Measurements from ENCODE around the gene CPNE5.

DNA sequence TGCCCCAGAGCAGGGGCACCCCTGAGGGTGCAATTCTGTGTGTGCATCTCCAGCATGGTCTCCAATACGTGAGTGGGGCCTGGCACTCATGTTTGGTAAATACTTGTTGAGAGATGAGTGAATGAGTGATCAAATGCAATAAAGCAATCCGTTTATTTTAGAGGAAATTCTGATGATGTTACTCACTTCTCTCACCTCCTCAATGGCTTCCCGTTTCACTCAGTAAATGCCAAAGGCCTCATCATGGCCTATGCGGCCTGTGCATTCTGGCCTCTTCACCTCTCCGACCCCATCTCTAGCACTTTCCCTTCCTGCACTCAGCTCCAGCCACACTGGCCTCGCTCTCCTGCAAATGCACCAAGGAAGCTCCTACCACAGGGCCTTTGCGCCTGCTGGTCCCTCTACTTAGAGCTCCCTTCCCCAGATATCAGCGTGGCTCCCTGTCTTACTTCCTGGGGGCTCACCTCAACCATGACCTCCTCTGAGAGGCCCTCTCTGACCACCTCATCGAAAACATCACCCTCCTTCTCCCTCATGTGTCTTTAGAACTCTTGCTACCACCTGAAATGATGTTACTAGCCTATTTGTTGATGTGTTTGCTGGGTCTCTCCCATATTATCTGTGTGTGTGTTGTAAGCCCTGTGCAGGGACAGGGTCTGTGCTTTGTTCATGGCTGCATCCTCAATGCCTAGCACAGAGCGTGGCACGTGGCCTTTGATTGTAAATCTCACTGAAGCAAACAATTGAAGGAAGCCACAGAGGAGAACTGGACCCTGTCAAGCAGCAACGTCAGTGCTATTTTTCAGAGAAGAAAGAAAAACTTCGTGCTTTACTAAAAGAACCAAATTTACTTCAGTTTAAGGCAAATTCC lies 99.1 kb downstream of the CPNE5 start:
- TF ChIP-seq, protein P1, sequence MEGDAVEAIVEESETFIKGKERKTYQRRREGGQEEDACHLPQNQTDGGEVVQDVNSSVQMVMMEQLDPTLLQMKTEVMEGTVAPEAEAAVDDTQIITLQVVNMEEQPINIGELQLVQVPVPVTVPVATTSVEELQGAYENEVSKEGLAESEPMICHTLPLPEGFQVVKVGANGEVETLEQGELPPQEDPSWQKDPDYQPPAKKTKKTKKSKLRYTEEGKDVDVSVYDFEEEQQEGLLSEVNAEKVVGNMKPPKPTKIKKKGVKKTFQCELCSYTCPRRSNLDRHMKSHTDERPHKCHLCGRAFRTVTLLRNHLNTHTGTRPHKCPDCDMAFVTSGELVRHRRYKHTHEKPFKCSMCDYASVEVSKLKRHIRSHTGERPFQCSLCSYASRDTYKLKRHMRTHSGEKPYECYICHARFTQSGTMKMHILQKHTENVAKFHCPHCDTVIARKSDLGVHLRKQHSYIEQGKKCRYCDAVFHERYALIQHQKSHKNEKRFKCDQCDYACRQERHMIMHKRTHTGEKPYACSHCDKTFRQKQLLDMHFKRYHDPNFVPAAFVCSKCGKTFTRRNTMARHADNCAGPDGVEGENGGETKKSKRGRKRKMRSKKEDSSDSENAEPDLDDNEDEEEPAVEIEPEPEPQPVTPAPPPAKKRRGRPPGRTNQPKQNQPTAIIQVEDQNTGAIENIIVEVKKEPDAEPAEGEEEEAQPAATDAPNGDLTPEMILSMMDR (IDR thresholded peaks at IDR 0.05; ENCODE audit: low read depth, low read length), result no peak
- no peak for TF ChIP-seq EZH2phosphoT487 (IDR thresholded peaks at IDR 0.05; ENCODE audit: low read depth)

Measured in OCI-LY3 (cell line).